Colonic mucosa (tissue), 4 donors: ENCODE measurements around the gene ZYG11A. TPM values are rescaled to one million over a fixed set of nuclear protein-coding genes. Genes with fewer than 3 reads are reported as not detected.
"Not testable (repeated sequence)": the region's sequence is repeated elsewhere in the genome, so short reads cannot be mapped to it uniquely, and the experiment has no call there.

Experiments
- DNase-seq: peaks from one replicate; pipeline ENCODE4 v3.0.0-alpha.2; 2020
- H3K27ac ChIP-seq: fragments of 200-600 bp; one replicate; pipeline ENCODE4 v1.8.0; 2021
- H3K27me3 ChIP-seq: fragments of 200-600 bp; one replicate; pipeline ENCODE4 v1.8.0; 2021
- H3K36me3 ChIP-seq: fragments of 200-600 bp; one replicate; pipeline ENCODE4 v1.8.0; 2021
- H3K4me1 ChIP-seq: fragments of 200-600 bp; one replicate; pipeline ENCODE4 v1.8.0; 2021; ENCODE audit warnings: mild to moderate bottlenecking
- H3K4me3 ChIP-seq: fragments of 200-600 bp; one replicate; pipeline ENCODE4 v1.8.0; 2021
- H3K9ac ChIP-seq, 2 donors: one replicate each; pipeline ENCODE4 v1.7.0; 2013; ENCODE audit warnings: control low read depth in 2 of 2, low read depth in 2 of 2, low read length in 2 of 2
- H3K9me3 ChIP-seq: fragments of 200-600 bp; one replicate; pipeline ENCODE4 v1.8.0; 2021
- intact Hi-C: fragments of 100-400 bp; cut with DNase I; formaldehyde crosslinking; loops from one replicate; pipeline ENCODE4 v1.14.1; 2022
- total RNA-seq, 2 donors: library from RNA; stranded (reverse); fragmentation: NEBNext Ultra II Directional in 1 of 2; extraction: Animal tissue kit (Norgen Biotek cat#: 25700) in 1 of 2; gene quantifications; one replicate each; pipeline ENCODE4 v1.2.1, GENCODE V29; 2021
- TF ChIP-seq, protein P1 (sequence below): fragments of 200-600 bp; IDR thresholded peaks from one replicate; pipeline ENCODE4 v1.8.0; 2022; ENCODE audit warnings: antibody characterized with exemption, mild to moderate bottlenecking
- donor health status: healthy.
- donor health status: DM: no; HTN: no; CAD: no.
- donor health status: DM: no; HTN: no; CAD: no.

Gene ZYG11A
- total RNA-seq, 2 donors from 2014 or later = 0.05 to 0.22 TPM

DNA sequence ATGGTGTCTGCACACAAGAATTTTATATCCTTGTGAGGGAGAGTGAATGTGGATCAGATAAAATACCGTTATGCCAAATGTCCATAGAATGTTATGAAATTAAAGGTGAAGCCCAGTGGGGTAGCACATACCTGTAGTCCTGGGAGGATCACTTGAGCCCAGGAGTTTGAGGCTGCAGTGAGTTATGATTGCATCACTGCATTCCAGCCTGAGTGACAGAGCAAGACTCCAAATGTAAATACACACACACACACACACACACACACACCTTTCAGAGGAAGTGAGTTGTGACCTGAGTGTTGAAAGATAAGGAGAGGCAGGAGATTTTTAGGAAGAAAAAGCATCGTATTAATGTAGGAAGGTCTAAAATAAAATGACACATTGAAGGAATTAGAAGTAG is 28.1 kb upstream of the ZYG11A start:
- Histone ChIP-seq H3K27ac (no peak overlapping the region), H3K9me3 (no peaks in the 10 kb centered on the region), H3K36me3 (peaks cover 16% of the 10 kb centered on the region), H3K4me1 (no peaks in the 10 kb centered on the region), H3K27me3 (no peaks in the 10 kb centered on the region), H3K4me3 (no peak overlapping the region), H3K9ac (no peak overlapping the region)
- TF ChIP-seq, protein P1, sequence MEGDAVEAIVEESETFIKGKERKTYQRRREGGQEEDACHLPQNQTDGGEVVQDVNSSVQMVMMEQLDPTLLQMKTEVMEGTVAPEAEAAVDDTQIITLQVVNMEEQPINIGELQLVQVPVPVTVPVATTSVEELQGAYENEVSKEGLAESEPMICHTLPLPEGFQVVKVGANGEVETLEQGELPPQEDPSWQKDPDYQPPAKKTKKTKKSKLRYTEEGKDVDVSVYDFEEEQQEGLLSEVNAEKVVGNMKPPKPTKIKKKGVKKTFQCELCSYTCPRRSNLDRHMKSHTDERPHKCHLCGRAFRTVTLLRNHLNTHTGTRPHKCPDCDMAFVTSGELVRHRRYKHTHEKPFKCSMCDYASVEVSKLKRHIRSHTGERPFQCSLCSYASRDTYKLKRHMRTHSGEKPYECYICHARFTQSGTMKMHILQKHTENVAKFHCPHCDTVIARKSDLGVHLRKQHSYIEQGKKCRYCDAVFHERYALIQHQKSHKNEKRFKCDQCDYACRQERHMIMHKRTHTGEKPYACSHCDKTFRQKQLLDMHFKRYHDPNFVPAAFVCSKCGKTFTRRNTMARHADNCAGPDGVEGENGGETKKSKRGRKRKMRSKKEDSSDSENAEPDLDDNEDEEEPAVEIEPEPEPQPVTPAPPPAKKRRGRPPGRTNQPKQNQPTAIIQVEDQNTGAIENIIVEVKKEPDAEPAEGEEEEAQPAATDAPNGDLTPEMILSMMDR = no peak
- no peak for DNase-seq
- intact Hi-C loops = no loop called here

DNA sequence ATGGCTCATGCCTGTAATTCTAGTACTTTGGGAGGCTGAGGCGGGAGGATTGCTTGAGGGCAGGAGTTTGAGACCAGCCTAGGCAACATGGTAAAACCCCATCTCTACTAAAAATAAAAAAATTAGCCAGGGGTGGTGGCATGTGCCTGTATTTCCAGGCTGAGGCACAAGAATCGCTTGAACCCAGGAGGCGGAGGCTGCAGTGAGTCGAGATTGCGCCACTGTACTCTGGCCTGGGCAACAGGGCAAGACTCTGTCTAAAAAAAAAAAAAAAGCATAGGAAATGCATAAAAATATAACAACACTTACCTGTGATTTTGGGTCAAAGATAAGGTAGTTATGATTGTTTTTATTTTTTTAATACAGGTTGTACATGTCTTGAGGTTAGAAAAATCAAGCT is 21.7 kb upstream of the ZYG11A start:
- H3K9me3 ChIP-seq, DNase-seq, H3K4me1 ChIP-seq, H3K9ac ChIP-seq, H3K36me3 ChIP-seq, H3K27ac ChIP-seq, intact Hi-C loops, H3K4me3 ChIP-seq, H3K27me3 ChIP-seq: not testable (repeated sequence)

DNA sequence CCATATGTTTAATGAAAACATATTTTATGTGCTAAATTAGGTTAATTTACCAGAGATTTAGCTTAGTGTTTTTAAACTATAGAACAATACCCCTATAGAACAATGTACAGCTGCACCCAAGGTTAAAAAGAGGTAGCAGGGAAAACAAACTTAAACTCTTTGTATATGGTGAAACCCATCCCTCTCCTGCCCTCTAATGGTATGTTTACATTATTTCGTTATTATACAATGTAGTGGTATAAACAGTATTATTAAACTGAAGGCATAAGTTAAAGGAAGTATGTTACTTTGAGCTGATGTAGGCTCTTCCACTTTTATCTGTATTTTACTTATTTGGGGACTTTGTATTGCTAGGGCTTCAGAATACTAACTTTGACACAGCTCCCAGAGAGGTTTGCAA is 16.7 kb upstream of the ZYG11A start:
- DNase-seq = no peak
- no peak overlapping the region for H3K9ac ChIP-seq
- TF ChIP-seq, protein P1 = no peak
- H3K4me1 ChIP-seq = no peaks in the 10 kb centered on the region
- H3K27me3 ChIP-seq = no peaks in the 10 kb centered on the region
- no peaks in the 10 kb centered on the region for H3K36me3 ChIP-seq
- intact Hi-C loops = no loop called here
- H3K27ac ChIP-seq = no peak overlapping the region
- no peaks in the 10 kb centered on the region for H3K9me3 ChIP-seq
- H3K4me3 ChIP-seq = no peak overlapping the region

DNA sequence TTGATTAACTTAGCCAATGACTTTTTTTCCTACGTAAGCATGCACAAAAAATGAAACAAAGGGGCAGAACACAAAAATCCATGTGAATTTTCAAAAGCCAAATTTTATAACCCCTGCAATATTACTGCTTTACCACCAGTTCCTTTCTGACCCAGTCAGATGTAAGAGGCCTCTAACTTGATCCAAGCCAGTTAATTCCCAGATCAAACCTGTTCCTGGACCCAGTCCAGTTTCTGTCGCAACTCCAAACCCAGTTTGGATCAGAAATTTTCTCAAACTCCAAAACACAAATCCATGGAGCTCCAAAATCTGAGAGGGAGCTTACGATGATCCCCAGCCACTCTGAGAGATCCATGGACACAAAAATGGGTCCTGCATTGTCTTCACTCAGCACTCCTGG is 7.8 kb upstream of the ZYG11A start:
- Histone ChIP-seq H3K4me1 (no peaks in the 10 kb centered on the region), H3K36me3 (no peaks in the 10 kb centered on the region), H3K9ac (no peak overlapping the region), H3K9me3 (no peaks in the 10 kb centered on the region), H3K27me3 (no peaks in the 10 kb centered on the region), H3K27ac (no peak overlapping the region), H3K4me3 (no peak overlapping the region)
- intact Hi-C loops = no loop called here
- TF ChIP-seq, protein P1 = no peak
- DNase-seq = no peak

DNA sequence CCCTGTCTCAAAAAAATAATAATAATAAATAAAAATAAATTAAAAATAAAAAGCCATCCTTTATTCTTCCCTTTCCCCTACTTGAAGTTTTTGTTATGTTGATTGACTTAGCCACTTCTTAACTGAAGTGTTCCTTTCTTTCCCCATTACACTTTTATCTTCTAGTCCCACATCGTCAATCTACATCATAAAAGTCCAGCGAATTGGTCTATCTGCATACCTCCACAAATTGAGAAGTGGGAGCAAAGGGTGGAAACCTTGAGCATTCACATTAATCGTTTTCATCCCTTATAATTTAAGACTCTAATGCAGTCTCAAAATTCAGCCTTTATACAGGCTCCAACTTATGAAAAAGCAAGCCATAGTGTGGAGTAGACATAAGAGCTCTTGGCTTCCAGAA is 6.5 kb upstream of the ZYG11A start:
- Histone ChIP-seq H3K27ac (no peak overlapping the region), H3K36me3 (no peaks in the 10 kb centered on the region), H3K9me3 (no peaks in the 10 kb centered on the region), H3K4me3 (no peak overlapping the region), H3K9ac (no peak overlapping the region), H3K4me1 (no peaks in the 10 kb centered on the region), H3K27me3 (no peaks in the 10 kb centered on the region)
- no peak for DNase-seq
- TF ChIP-seq, protein P1 = no peak
- intact Hi-C loops = no loop called here

DNA sequence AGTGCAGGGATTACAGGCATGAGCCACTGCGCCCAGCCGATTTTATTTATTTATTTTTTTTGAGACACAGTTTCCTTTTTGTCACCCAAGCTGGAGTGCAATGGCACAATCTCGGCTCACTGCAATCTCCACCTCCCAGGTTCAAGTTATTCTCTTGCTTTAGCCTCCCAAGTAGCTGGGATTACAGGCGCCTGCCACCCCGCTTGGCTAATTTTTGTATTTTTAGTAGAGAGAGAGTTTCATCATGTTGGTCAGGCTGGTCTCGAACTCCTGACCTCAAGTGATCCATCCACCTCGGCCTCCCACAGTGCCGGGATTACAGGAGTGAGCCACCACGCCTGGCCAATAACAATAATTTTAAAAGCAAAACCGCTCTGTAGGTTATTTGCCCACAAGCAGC is 3.4 kb upstream of the ZYG11A start:
- H3K4me1 ChIP-seq, H3K9me3 ChIP-seq, DNase-seq, H3K9ac ChIP-seq, H3K27ac ChIP-seq, H3K36me3 ChIP-seq, H3K4me3 ChIP-seq, intact Hi-C loops: not testable (repeated sequence)
- peaks cover 17% of the 10 kb centered on the region for H3K27me3 ChIP-seq

DNA sequence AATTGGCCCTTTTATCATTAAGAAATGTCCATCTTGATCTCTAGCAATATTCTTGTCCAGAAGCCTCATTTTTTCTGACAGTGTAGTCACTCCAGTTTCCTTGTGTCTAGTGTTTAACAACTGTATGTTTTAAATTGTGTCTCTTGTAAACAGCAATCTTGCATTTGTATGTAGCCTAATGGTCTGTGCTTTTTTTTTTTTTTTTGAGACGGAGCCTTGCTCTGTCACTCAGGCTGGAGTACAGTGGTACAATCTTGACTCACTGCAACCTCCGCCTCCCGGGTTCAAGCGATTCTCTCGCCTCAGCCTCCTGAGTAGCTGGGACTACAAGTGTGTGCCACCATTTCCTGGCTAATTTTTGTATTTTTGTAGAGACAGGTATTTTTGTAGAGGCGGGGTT is 2.6 kb downstream of the ZYG11A start:
- intact Hi-C loops, H3K27ac ChIP-seq, H3K9ac ChIP-seq, H3K9me3 ChIP-seq, H3K36me3 ChIP-seq, H3K4me3 ChIP-seq, H3K4me1 ChIP-seq, DNase-seq: not testable (repeated sequence)
- peaks cover 17% of the 10 kb centered on the region for H3K27me3 ChIP-seq
